Effector memory CD4-positive, alpha-beta T cell (primary cell): ENCODE data around the gene MSX1.
A peak's percentile ranks its signal among the peaks of the same experiment; 100 is the strongest.
"Not testable (repeated sequence)": the region's sequence is repeated elsewhere in the genome, so short reads cannot be mapped to it uniquely, and the experiment has no call there.

ENCODE experiments used
- DNase-seq, 3 donors: peaks; one replicate each; pipeline ENCODE4 v3.0.0-alpha.2; 2020
- H3K27ac ChIP-seq: 2 replicates; pipeline ENCODE4 v1.7.0; 2013; ENCODE audit warnings: mild to moderate bottlenecking, low read length, moderate library complexity; ENCODE audit not compliant: insufficient read depth, poor library complexity, severe bottlenecking
- H3K27me3 ChIP-seq: replicated peaks from 2 replicates; pipeline ENCODE4 v1.7.0; 2013; ENCODE audit warnings: mild to moderate bottlenecking, low read length; ENCODE audit not compliant: insufficient read depth, control insufficient read depth, poor library complexity, severe bottlenecking
- H3K36me3 ChIP-seq: 2 replicates; pipeline ENCODE4 v1.7.0; 2013; ENCODE audit warnings: mild to moderate bottlenecking, low read length, moderate library complexity; ENCODE audit not compliant: control insufficient read depth, insufficient read depth
- H3K4me1 ChIP-seq: 2 replicates; pipeline ENCODE4 v1.7.0; 2013; ENCODE audit warnings: low read length, mild to moderate bottlenecking; ENCODE audit not compliant: control insufficient read depth, insufficient read depth, poor library complexity, severe bottlenecking
- H3K4me3 ChIP-seq: 2 replicates; pipeline ENCODE4 v1.7.0; 2013; ENCODE audit warnings: low read length, low read depth, mild to moderate bottlenecking; ENCODE audit not compliant: insufficient read depth, poor library complexity, severe bottlenecking
- H3K9me3 ChIP-seq: 2 replicates; pipeline ENCODE4 v1.7.0; 2013; ENCODE audit warnings: mild to moderate bottlenecking, low read length, moderate library complexity; ENCODE audit not compliant: control insufficient read depth
- total RNA-seq, 3 donors: gene quantifications; one replicate each; lab custom pipeline; 2026; lab: John Stamatoyannopoulos, UW

The MSX1 gene
- total RNA-seq = 0 to 0.09 (median 0) reads per million in 3 donors

DNA sequence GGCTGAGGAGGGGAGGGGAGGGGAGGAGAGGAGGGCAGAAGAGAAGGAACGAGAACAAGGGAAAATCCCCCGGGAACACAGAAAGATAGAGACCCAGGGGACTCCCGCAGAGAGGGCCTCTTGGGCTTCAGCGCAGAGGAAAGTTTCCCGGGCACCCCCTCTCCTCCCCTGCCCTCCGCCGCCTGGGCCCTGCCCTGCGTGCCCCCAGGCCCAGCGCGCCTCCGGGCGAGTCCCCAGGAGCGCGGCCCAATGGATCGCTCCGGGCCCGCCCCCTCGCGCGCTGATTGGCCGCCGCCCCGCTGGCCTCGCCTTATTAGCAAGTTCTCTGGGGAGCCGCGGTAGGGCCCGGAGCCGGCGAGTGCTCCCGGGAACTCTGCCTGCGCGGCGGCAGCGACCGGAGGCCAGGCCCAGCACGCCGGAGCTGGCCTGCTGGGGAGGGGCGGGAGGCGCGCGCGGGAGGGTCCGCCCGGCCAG is at the start of gene MSX1:
Gene MSX1, plus strand, starts transcription at position 341 of the 474 bp plus-strand sequence. CDS start 235 bp downstream, outside the sequence.
- peaks cover 31% of the 10 kb centered on the region for H3K4me1 ChIP-seq
- DNase-seq = peak in 2 of 3 donors; percentile 9 to 18
- H3K27ac ChIP-seq = no peak within 1 kb of the TSS
- H3K9me3 ChIP-seq = no peaks in the 10 kb centered on the region
- peak within 1 kb of the TSS; percentile 52 for H3K4me3 ChIP-seq
- H3K27me3 ChIP-seq = peaks cover 84% of the 10 kb centered on the region
- no peaks in the 10 kb centered on the region for H3K36me3 ChIP-seq

GRCh38 chr4:4810092-4810774 is 49.2 kb upstream of the MSX1 start:
- DNase-seq = no peak
- no peaks in the 10 kb centered on the region for H3K4me1 ChIP-seq
- H3K36me3 ChIP-seq = no peaks in the 10 kb centered on the region
- no peak overlapping the region for H3K27ac ChIP-seq
- no peak overlapping the region for H3K4me3 ChIP-seq
- H3K27me3 ChIP-seq = no peaks in the 10 kb centered on the region
- H3K9me3 ChIP-seq = no peaks in the 10 kb centered on the region

- H3K4me1 ChIP-seq = no peaks in the 10 kb centered on the region
- H3K36me3 ChIP-seq = no peaks in the 10 kb centered on the region
- no peak overlapping the region for H3K4me3 ChIP-seq
- H3K27me3 ChIP-seq = no peaks in the 10 kb centered on the region
- H3K27ac ChIP-seq = no peak overlapping the region
- H3K9me3 ChIP-seq = no peaks in the 10 kb centered on the region
- no peak for DNase-seq
These were observed 48.7 kb upstream of the MSX1 start for GRCh38 chr4:4810778-4811177.

DNA sequence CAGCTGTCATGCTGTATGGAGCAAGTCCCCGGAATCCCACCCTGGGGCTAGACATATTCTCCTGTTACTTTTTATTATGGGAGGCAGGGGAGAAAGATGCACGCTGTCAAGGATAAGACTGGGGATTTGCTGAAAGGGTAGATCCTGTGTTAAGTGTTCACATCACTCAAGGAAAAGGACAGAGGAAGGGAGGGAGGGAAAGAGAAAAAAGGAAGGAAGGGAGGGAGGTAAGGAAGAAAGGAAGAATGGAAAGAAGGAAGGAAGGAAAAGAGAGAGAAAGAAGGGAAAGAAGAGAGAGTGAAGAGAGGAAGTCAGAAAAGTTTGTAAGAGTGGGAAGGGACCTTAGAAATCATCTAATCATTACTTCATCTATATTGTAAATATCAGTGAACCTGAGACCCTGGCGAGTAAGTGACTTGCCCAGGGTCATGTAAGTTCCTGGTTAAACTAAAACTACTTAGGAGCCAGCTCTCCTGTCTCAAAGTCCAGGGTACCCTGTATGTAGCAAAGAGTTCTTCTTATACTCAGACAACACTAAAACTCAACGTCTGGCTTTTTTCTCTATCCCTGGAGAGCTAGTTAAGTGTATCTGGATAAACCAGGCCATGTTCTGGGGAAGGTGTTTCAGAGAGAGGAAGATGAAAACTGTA is 47.2 kb upstream of the MSX1 start:
- H3K4me3 ChIP-seq = no peak overlapping the region
- H3K27ac ChIP-seq = no peak overlapping the region
- H3K9me3 ChIP-seq = no peaks in the 10 kb centered on the region
- no peaks in the 10 kb centered on the region for H3K4me1 ChIP-seq
- DNase-seq = no peak
- H3K27me3 ChIP-seq = no peaks in the 10 kb centered on the region
- no peaks in the 10 kb centered on the region for H3K36me3 ChIP-seq

- DNase-seq = no peak
- Histone ChIP-seq H3K9me3 (no peaks in the 10 kb centered on the region), H3K27ac (no peak overlapping the region), H3K27me3 (no peaks in the 10 kb centered on the region), H3K4me3 (no peak overlapping the region), H3K36me3 (no peaks in the 10 kb centered on the region), H3K4me1 (no peaks in the 10 kb centered on the region)
These were observed 40.9 kb upstream of the MSX1 start for GRCh38 chr4:4818415-4819212.

DNA sequence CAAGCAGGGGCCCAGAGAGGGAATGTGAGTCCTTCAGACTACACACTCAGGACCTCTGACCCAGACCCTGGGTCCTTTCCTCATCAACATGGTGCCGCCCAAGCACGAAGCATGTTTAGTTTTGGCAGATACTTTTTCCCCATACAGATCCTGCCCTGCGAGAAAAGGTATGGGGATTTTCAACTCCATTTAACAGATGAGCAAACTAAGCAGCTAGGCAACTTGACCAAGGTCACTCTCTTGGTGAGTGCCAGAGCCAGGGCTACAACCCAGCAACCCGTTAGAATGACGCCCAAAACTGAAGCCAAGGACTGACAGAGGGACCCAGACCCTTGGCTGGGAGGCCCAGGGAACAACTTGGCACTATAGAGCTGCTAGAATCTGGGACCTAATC is 40.3 kb upstream of the MSX1 start:
- Histone ChIP-seq H3K4me3 (no peak overlapping the region), H3K4me1 (no peaks in the 10 kb centered on the region), H3K27me3 (no peaks in the 10 kb centered on the region), H3K9me3 (no peaks in the 10 kb centered on the region), H3K36me3 (no peaks in the 10 kb centered on the region), H3K27ac (no peak overlapping the region)
- DNase-seq = no peak

- Histone ChIP-seq H3K27ac (no peak overlapping the region), H3K27me3 (no peaks in the 10 kb centered on the region), H3K4me1 (no peaks in the 10 kb centered on the region), H3K4me3 (no peak overlapping the region), H3K36me3 (no peaks in the 10 kb centered on the region), H3K9me3 (no peaks in the 10 kb centered on the region)
- DNase-seq = no peak
These were observed 39.2 kb upstream of the MSX1 start for GRCh38 chr4:4820261-4820660.

DNA sequence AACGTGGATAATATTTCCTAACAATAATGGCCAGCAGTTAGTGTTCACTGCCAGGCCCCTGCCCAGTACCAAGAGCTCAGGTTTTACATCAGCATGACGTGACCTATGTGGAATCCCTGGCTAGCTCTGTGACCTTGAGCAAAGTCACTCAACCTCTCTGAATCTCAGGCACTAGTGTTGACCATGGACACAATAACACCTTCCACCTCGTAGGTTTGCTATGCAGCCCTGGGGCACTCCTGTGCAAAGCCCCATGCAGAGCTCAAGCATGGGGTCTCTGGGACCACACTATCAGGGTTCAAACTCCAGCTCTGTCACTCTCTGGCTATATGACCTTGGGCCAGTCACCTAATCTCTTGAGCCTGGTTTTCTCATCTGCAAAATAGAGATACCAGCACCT is 38.7 kb upstream of the MSX1 start:
- no peaks in the 10 kb centered on the region for H3K27me3 ChIP-seq
- no peaks in the 10 kb centered on the region for H3K4me1 ChIP-seq
- no peaks in the 10 kb centered on the region for H3K9me3 ChIP-seq
- DNase-seq = no peak
- H3K27ac ChIP-seq = no peak overlapping the region
- H3K36me3 ChIP-seq = no peaks in the 10 kb centered on the region
- H3K4me3 ChIP-seq = no peak overlapping the region

DNA sequence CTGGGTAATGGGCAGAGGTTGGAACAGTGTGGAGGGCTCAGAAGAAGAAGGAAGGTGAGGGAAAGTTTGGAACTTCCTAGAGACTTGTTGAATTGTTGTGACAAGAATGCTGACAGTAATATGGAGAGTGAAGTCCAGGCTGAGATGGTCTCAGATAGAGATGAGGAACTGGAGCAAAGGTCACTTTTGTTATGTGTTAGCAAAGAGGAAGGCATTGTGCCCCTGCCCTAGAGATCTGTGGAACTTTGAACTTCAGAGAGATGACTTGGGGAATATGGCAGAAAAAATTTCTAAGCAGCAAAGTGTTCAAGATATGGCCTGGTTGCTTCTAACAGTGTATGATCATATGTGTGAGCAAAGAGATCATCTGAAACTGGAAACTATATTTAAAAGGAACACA is 37.9 kb upstream of the MSX1 start:
- Histone ChIP-seq H3K27me3 (no peaks in the 10 kb centered on the region), H3K9me3 (no peaks in the 10 kb centered on the region), H3K36me3 (no peaks in the 10 kb centered on the region), H3K27ac (no peak overlapping the region), H3K4me3 (no peak overlapping the region), H3K4me1 (no peaks in the 10 kb centered on the region)
- no peak for DNase-seq

GRCh38 chr4:4822286-4822685 is 37.2 kb upstream of the MSX1 start:
- not testable (repeated sequence) for H3K4me3 ChIP-seq, H3K27me3 ChIP-seq, H3K27ac ChIP-seq, H3K36me3 ChIP-seq, H3K4me1 ChIP-seq, H3K9me3 ChIP-seq, DNase-seq
